Spleen (tissue), 7 donors: ENCODE data around the gene SPATA2.

Source experiments
- CTCF ChIP-seq, 11 experiments: fragments of 200-600 bp in 7 of 11; fragments of 450-650 bp in 4 of 11; sonication (generic) in 4 of 11; IDR thresholded peaks in 8 of 11; conservative IDR thresholded peaks in 3 of 11; 1 replicate in 7 of 11; 2 replicates in 4 of 11; pipeline versions ENCODE4 v1.4.0 to v1.8.0; 2016 to 2021; ENCODE audit warnings: antibody characterized with exemption in 11 of 11, inconsistent platforms in 4 of 11, mild to moderate bottlenecking in 1 of 11
- POLR2A ChIP-seq, 3 donors: fragments of 450-650 bp; IDR thresholded peaks; one replicate each; pipeline ENCODE4 v1.5.1; 2017; ENCODE audit warnings: antibody characterized with exemption in 3 of 3, mild to moderate bottlenecking in 1 of 3
- POLR2AphosphoS5 ChIP-seq, 3 donors: sonication (generic); formaldehyde crosslinking; IDR thresholded peaks; one replicate each; pipeline ENCODE4 v1.5.1; 2017; ENCODE audit warnings: antibody characterized with exemption in 3 of 3
- donor health status: DM: no; HTN: no; CAD: no; lungs with moderate emphysema.
- donor health status: DM: no; HTN: no; CAD: no.
- donor health status: DM: no; HTN: no; CAD: no.

- TF ChIP-seq CTCF (IDR thresholded peaks at IDR 0.05 in 8 of 11, conservative IDR thresholded peaks at IDR 0.05 in 3 of 11) (no peak), POLR2AphosphoS5 (IDR thresholded peaks at IDR 0.05) (no peak), POLR2A (IDR thresholded peaks at IDR 0.05) (no peak)
Measured at GRCh38 chr20:49948178-49948577, 32.8 kb upstream of the SPATA2 start.
